SK-N-SH (cell line): ENCODE data around the gene MFSD6L. TPM values are rescaled to one million over a fixed set of nuclear protein-coding genes. Genes with fewer than 3 reads are reported as not detected.

Experiments
- CTCF ChIA-PET: fragments of 300-600, 350-600 bp; formaldehyde crosslinking; extraction: SDS; loops from one replicate; lab custom pipeline; 2021; lab: Yijun Ruan, JAX
- POLR2A ChIA-PET: fragments of 350-600 bp; sonication (Branson Sonifier 250); formaldehyde crosslinking; extraction: SDS; loops from one replicate; lab custom pipeline; 2020; ENCODE audit warnings: antibody characterized with exemption, inconsistent platforms; lab: Yijun Ruan, JAX
- DNase-seq: peaks from one replicate; pipeline ENCODE4 v3.0.0; 2012
- H2AFZ ChIP-seq: fragments of 200-600 bp; sonication (generic); 2 replicates; pipeline ENCODE4 v1.8.1; 2016; ENCODE audit warnings: antibody characterized with exemption, mild to moderate bottlenecking, low read depth
- H3F3A ChIP-seq: fragments of 200-600 bp; sonication (generic); replicated peaks from 2 replicates; pipeline ENCODE3; 2016; ENCODE audit warnings: antibody characterized with exemption, mild to moderate bottlenecking; ENCODE audit not compliant: insufficient read depth
- H3K27ac ChIP-seq, 2 experiments: fragments of 200-500 bp in 1 of 2; fragments of 200-600 bp in 1 of 2; sonication (Bioruptor generic) in 1 of 2; sonication (generic), shearing (Covaris generic) in 1 of 2; 2 replicates each; pipeline versions ENCODE4 v1.5.1 to v1.6.1; 2014 to 2016; ENCODE audit warnings: low read depth in 2 of 2, inconsistent platforms in 1 of 2, low read length in 1 of 2, mild to moderate bottlenecking in 1 of 2, mixed read lengths in 1 of 2
- H3K27me3 ChIP-seq: fragments of 200-600 bp; sonication (generic), shearing (Covaris generic); 2 replicates; pipeline ENCODE4 v1.6.1; 2016; ENCODE audit warnings: mixed run types; ENCODE audit not compliant: insufficient read depth
- H3K36me3 ChIP-seq, 2 experiments: fragments of 200-500 bp in 1 of 2; fragments of 200-600 bp in 1 of 2; sonication (Bioruptor generic) in 1 of 2; sonication (generic) in 1 of 2; replicated peaks in 1 of 2; 2 replicates each; pipeline versions ENCODE3 to v1.5.1; 2014 to 2016; ENCODE audit warnings: low read length in 1 of 2, mild to moderate bottlenecking in 1 of 2; ENCODE audit not compliant: insufficient read depth in 2 of 2, control insufficient read depth in 1 of 2
- H3K4me1 ChIP-seq, 2 experiments: fragments of 200-500 bp in 1 of 2; fragments of 200-600 bp in 1 of 2; sonication (Bioruptor generic) in 1 of 2; sonication (generic), shearing (Covaris generic) in 1 of 2; 2 replicates each; pipeline versions ENCODE4 v1.5.1 to v1.6.1; 2014 to 2016; ENCODE audit warnings: low read depth in 1 of 2, low read length in 1 of 2, mixed run types in 1 of 2; ENCODE audit not compliant: insufficient read depth in 2 of 2, control insufficient read depth in 1 of 2
- H3K4me2 ChIP-seq: fragments of 200-600 bp; sonication (generic), shearing (Covaris generic); 2 replicates; pipeline ENCODE4 v1.6.1; 2017; ENCODE audit warnings: mixed run types
- H3K4me3 ChIP-seq, 2 experiments: fragments of 200-500 bp in 1 of 2; fragments of 200-600 bp in 1 of 2; sonication (Bioruptor generic) in 1 of 2; sonication (generic), shearing (Covaris generic) in 1 of 2; 2 replicates each; pipeline versions ENCODE4 v1.5.1 to v1.8.1; 2014 to 2016; ENCODE audit warnings: low read depth in 2 of 2, inconsistent platforms in 1 of 2, low read length in 1 of 2, mild to moderate bottlenecking in 1 of 2, mixed read lengths in 1 of 2, moderate library complexity in 1 of 2
- H3K79me2 ChIP-seq: fragments of 200-600 bp; sonication (generic); 2 replicates; pipeline ENCODE4 v1.8.1; 2017; ENCODE audit warnings: mild to moderate bottlenecking; ENCODE audit not compliant: insufficient read depth
- H3K9ac ChIP-seq: fragments of 200-600 bp; sonication (generic); 2 replicates; pipeline ENCODE4 v1.6.1; 2017; ENCODE audit warnings: mixed run types
- H3K9me2 ChIP-seq: fragments of 200-600 bp; sonication (generic); 2 replicates; pipeline ENCODE4 v1.6.1; 2017; ENCODE audit warnings: mixed run types
- H3K9me3 ChIP-seq: fragments of 200-600 bp; sonication (generic); 2 replicates; pipeline ENCODE4 v1.6.1; 2017; ENCODE audit warnings: mixed run types, mild to moderate bottlenecking, moderate library complexity
- H4K20me1 ChIP-seq: fragments of 200-600 bp; sonication (generic); 2 replicates; pipeline ENCODE4 v1.6.1; 2017; ENCODE audit warnings: mild to moderate bottlenecking, mixed run types; ENCODE audit not compliant: insufficient read depth
- EZH2phosphoT487 ChIP-seq: fragments of 200-600 bp; sonication (generic); IDR thresholded peaks from 2 replicates; pipeline ENCODE4 v1.6.1; 2017; ENCODE audit warnings: low read depth, mixed run types, mild to moderate bottlenecking, antibody characterized with exemption, moderate library complexity, borderline replicate concordance
- FOXJ3 ChIP-seq: sonication (generic); formaldehyde crosslinking; IDR thresholded peaks from 2 replicates; pipeline ENCODE4 v1.5.1; 2020; ENCODE audit warnings: mild to moderate bottlenecking, missing genetic modification reagents
- FOXM1 ChIP-seq: IDR thresholded peaks from 2 replicates; pipeline ENCODE4 v1.4.0; 2012; ENCODE audit warnings: low read depth, mild to moderate bottlenecking
- GABPA ChIP-seq: IDR thresholded peaks from 2 replicates; pipeline ENCODE4 v1.4.0; 2012; ENCODE audit warnings: low read depth, mild to moderate bottlenecking
- GATA2 ChIP-seq: sonication (generic); formaldehyde crosslinking; IDR thresholded peaks from 2 replicates; pipeline ENCODE4 v1.5.0; 2020; ENCODE audit warnings: mild to moderate bottlenecking, missing genetic modification reagents
- MXI1 ChIP-seq: IDR thresholded peaks from 2 replicates; pipeline ENCODE4 v1.6.1; 2012; ENCODE audit warnings: mild to moderate bottlenecking, low read depth, low read length, improper control_type of control experiment
- NRF1 ChIP-seq: IDR thresholded peaks from 2 replicates; pipeline ENCODE4 v1.6.1; 2012; ENCODE audit warnings: low read depth, mild to moderate bottlenecking, low read length
- RCOR1 ChIP-seq: fragments of 150-350 bp; IDR thresholded peaks from 2 replicates; pipeline ENCODE4 v1.6.1; 2017; ENCODE audit warnings: antibody characterized with exemption, low read length
- RXRA ChIP-seq: IDR thresholded peaks from 2 replicates; pipeline ENCODE4 v1.4.0; 2012; ENCODE audit warnings: low read depth, mild to moderate bottlenecking, borderline replicate concordance
- TEAD4 ChIP-seq: IDR thresholded peaks from 2 replicates; pipeline ENCODE4 v1.4.0; 2012; ENCODE audit warnings: mild to moderate bottlenecking, borderline replicate concordance; ENCODE audit not compliant: insufficient read depth
- YY1 ChIP-seq: IDR thresholded peaks from 2 replicates; pipeline ENCODE4 v1.4.0; 2012; ENCODE audit warnings: low read depth, mild to moderate bottlenecking
- WGBS: methylation state at CpG from one replicate; pipeline ENCODE4 v1.1.6; 2017; ENCODE audit warnings: low lambda C conversion rate; 5-methylcytosine and 5-hydroxymethylcytosine counted together
- polyA plus RNA-seq, 3 experiments: library from polyadenylated mRNA; depleted of rRNA; stranded (reverse); fragments of >200 nt; gene quantifications; 2 replicates each; pipeline ENCODE4 v1.2.3, GENCODE V29; 2012
- TF ChIP-seq, protein P1 (sequence below): IDR thresholded peaks from 2 replicates; pipeline ENCODE4 v1.4.0; 2012; ENCODE audit warnings: low read depth
- TF ChIP-seq, protein P2 (sequence below): IDR thresholded peaks from 2 replicates; pipeline ENCODE4 v1.4.0; 2012; ENCODE audit warnings: low read depth, borderline replicate concordance
- TF ChIP-seq, protein P3 (sequence below): fragments of 150-350 bp; IDR thresholded peaks from 2 replicates; pipeline ENCODE4 v1.6.1; 2017; ENCODE audit warnings: antibody characterized with exemption, low read length, low read depth, borderline replicate concordance
- TF ChIP-seq, protein P4 (sequence below): IDR thresholded peaks from 2 replicates; pipeline ENCODE4 v1.4.0; 2012; ENCODE audit warnings: low read depth, borderline replicate concordance
- TF ChIP-seq, protein P5 (sequence below): fragments of 150-350 bp; IDR thresholded peaks from 2 replicates; pipeline ENCODE4 v1.6.1; 2016; ENCODE audit warnings: mild to moderate bottlenecking, low read depth, low read length

The MFSD6L gene
- polyA plus RNA-seq, 1 of the 3 experiments (the other 2 are of a cell fraction) = not detected

DNA sequence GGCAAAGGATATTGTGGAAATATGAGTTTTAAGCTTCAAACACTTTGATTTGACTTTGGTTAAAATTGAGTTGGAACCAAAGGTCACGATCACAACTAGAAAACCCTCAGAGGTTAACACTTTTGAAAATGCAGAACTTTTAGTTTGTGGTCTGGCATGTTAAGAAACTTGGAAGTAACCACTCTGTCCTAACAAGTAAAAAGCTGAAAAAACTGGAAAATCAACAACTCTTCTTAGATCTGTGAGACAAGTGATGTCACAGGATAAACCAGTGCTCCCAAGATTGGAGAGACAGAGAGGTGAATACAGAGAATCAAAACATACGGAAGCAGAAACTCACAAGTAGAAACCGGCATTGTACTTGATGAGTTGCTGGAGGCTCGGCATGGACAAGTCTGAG lies 17.4 kb downstream of the MFSD6L start:
- ChIA-PET CTCF (no interaction called here), POLR2A (no interaction called here)
- TF ChIP-seq RCOR1 = no peak
- no peak for TF ChIP-seq MXI1
- Histone ChIP-seq H3K9ac (no peak overlapping the region), H3K4me3 (no peak overlapping the region), H3K4me2 (no peak overlapping the region), H3K9me2 (no peaks in the 10 kb centered on the region), H3K36me3 (no peaks in the 10 kb centered on the region), H3K27ac (no peak overlapping the region), H4K20me1 (no peaks in the 10 kb centered on the region), H2AFZ (no peak overlapping the region), H3K79me2 (no peaks in the 10 kb centered on the region), H3K27me3 (peaks cover 3% of the 10 kb centered on the region; the same call in 1 of the 2 replicates), H3F3A (no peaks in the 10 kb centered on the region), H3K9me3 (0 out of 2 replicates have a peak, but pooled peaks cover 3% of the 10 kb centered on the region), H3K4me1 (peaks cover 0 to 2% of the 10 kb centered on the region in 2 experiments; a peak in 1 of 4 replicates)
- DNase-seq = no peak
- 44% methylated on average over 4 of the region's 4 CpGs for whole genome bisulfite sequencing

DNA sequence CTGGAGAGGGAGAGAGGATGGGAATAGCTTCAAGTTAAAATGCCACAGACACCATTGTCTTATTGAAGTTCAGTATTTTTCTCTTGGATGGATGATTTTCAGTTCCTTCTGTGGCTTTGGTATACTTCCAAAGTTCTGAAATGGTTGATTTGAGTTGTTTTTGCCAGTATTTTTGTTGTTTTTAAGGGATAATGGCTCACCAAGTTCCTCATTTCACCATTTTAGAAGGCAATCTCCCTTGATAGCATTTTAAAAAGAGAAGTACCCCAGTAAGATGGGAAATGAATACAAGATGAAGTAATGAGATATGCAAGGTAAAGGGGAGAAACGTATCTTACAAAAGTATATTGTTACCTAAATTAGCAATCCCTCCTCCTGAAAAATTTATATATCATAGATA lies 22.3 kb downstream of the MFSD6L start:
- H3K4me3 ChIP-seq = no peak overlapping the region
- H3K4me1 ChIP-seq = no peaks in the 10 kb centered on the region
- H3K4me2 ChIP-seq = no peak overlapping the region
- peaks cover 7% of the 10 kb centered on the region; the same call in 1 of the 2 replicates for H3K27me3 ChIP-seq
- POLR2A ChIA-PET = no interaction called here
- CTCF ChIA-PET = interaction anchor here (0.8 to 2.4 kb wide), 6 partner anchors 8 to 31 kb away, joined by 3 to 17 read pairs (median 3); no protein-coding TSS in a partner anchor
- 2% methylated on average over 1 of the region's 1 CpG for WGBS
- TF ChIP-seq, protein P1, sequence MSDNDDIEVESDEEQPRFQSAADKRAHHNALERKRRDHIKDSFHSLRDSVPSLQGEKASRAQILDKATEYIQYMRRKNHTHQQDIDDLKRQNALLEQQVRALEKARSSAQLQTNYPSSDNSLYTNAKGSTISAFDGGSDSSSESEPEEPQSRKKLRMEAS = no peak
- TF ChIP-seq GATA2 (CRISPR knock-in tag) (no peak), NRF1 (no peak), RXRA (no peak), EZH2phosphoT487 (no peak), YY1 (no peak), FOXM1 (no peak), FOXJ3 (CRISPR knock-in tag) (no peak), TEAD4 (no peak), GABPA (no peak)
- TF ChIP-seq, protein P2, sequence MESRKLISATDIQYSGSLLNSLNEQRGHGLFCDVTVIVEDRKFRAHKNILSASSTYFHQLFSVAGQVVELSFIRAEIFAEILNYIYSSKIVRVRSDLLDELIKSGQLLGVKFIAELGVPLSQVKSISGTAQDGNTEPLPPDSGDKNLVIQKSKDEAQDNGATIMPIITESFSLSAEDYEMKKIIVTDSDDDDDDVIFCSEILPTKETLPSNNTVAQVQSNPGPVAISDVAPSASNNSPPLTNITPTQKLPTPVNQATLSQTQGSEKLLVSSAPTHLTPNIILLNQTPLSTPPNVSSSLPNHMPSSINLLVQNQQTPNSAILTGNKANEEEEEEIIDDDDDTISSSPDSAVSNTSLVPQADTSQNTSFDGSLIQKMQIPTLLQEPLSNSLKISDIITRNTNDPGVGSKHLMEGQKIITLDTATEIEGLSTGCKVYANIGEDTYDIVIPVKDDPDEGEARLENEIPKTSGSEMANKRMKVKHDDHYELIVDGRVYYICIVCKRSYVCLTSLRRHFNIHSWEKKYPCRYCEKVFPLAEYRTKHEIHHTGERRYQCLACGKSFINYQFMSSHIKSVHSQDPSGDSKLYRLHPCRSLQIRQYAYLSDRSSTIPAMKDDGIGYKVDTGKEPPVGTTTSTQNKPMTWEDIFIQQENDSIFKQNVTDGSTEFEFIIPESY = no peak
- TF ChIP-seq, protein P3, sequence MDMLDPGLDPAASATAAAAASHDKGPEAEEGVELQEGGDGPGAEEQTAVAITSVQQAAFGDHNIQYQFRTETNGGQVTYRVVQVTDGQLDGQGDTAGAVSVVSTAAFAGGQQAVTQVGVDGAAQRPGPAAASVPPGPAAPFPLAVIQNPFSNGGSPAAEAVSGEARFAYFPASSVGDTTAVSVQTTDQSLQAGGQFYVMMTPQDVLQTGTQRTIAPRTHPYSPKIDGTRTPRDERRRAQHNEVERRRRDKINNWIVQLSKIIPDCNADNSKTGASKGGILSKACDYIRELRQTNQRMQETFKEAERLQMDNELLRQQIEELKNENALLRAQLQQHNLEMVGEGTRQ = no peak
- TF ChIP-seq, protein P4, sequence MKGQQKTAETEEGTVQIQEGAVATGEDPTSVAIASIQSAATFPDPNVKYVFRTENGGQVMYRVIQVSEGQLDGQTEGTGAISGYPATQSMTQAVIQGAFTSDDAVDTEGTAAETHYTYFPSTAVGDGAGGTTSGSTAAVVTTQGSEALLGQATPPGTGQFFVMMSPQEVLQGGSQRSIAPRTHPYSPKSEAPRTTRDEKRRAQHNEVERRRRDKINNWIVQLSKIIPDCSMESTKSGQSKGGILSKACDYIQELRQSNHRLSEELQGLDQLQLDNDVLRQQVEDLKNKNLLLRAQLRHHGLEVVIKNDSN = no peak
- TF ChIP-seq, protein P5, sequence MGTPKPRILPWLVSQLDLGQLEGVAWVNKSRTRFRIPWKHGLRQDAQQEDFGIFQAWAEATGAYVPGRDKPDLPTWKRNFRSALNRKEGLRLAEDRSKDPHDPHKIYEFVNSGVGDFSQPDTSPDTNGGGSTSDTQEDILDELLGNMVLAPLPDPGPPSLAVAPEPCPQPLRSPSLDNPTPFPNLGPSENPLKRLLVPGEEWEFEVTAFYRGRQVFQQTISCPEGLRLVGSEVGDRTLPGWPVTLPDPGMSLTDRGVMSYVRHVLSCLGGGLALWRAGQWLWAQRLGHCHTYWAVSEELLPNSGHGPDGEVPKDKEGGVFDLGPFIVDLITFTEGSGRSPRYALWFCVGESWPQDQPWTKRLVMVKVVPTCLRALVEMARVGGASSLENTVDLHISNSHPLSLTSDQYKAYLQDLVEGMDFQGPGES = no peak
- H3K9me2 ChIP-seq = no peaks in the 10 kb centered on the region
- no peaks in the 10 kb centered on the region for H3K79me2 ChIP-seq
- DNase-seq = no peak
- no peak overlapping the region for H3K9ac ChIP-seq
- no peaks in the 10 kb centered on the region for H3F3A ChIP-seq
- H3K27ac ChIP-seq = no peak overlapping the region
- H3K9me3 ChIP-seq = peaks cover 7% of the 10 kb centered on the region; the same call in 1 of the 2 replicates
- H3K36me3 ChIP-seq = no peaks in the 10 kb centered on the region
- no peaks in the 10 kb centered on the region for H4K20me1 ChIP-seq
- H2AFZ ChIP-seq = no peak overlapping the region
